Measurements from ENCODE around the gene KYNU. TPM values are rescaled to one million over a fixed set of nuclear protein-coding genes. Genes with fewer than 3 reads are reported as not detected.

KYNU gene
- total and polyA plus RNA-seq, 9 of the 15 experiments (the other 6 are each of a cell fraction or from before 2014, with no cell fraction given), result 2.6 to 11.6 (median 7.2) TPM

DNA sequence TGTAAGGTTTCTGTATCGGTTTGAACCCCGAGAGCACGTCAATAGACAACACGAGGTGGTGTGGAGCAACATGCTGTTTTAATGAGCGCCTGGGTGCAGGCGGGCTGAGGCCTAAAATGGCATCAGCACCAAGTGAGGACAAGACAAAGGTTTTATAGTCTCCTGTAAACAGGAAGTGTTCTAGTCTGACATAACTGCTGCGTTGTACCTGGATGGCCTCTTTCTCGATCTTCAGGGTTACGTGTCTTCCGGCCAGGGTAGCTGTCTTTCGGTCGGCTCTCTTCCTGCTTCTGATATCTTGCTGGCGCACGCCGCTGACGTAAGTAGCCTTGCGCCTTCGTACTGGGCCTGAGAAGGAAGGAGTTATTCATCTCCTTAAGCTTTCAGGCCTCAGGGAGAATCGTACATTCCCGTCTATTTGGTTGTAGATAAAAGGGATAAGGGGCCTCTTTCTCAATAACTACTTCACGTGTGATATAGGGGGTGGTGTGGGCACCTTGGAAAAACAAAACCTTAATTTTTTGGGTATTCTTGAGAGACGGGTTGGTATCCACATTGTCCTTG, 53.5 kb downstream of the KYNU start (continued):
- TF ChIP-seq RBM14 (IDR thresholded peaks at IDR 0.05; ENCODE audit: borderline replicate concordance, insufficient read depth, low read depth, low read length) (no peak), PCBP1 (IDR thresholded peaks at IDR 0.05; ENCODE audit: low read depth, low read length, poor library complexity, severe bottlenecking) (no peak), SAFB2 (IDR thresholded peaks at IDR 0.05; ENCODE audit: borderline replicate concordance, low read depth, low read length, severe bottlenecking) (no peak), FIP1L1 (IDR thresholded peaks at IDR 0.05; ENCODE audit: low read depth, low read length, poor library complexity, severe bottlenecking) (no peak), TCF7L2 (IDR thresholded peaks at IDR 0.05; ENCODE audit: low read depth, low read length) (no peak), CEBPB (tag; IDR thresholded peaks at IDR 0.05) (peak; percentile 21; the same call in 1 of the 2 replicates), RHOXF2B (CRISPR knock-in tag; conservative IDR thresholded peaks at IDR 0.05) (no peak), SMAD1 (IDR thresholded peaks at IDR 0.05; ENCODE audit: low read depth, low read length, partially characterized antibody) (no peak), TBL1XR1 (IDR thresholded peaks at IDR 0.05; ENCODE audit: low read length in 2 of 2) (0 out of 4 replicates have a peak, but pooled peaks of 1 of the 2 experiments have one; percentile 44), ZNF644 (tag; IDR thresholded peaks at IDR 0.05; ENCODE audit: low read depth) (peak; percentile 55), ELF1 (tag; IDR thresholded peaks at IDR 0.05) (peak; percentile 92), NFRKB (IDR thresholded peaks at IDR 0.05; ENCODE audit: low read depth) (0 out of 2 replicates have a peak, but pooled peaks have one; percentile 45), MTA3 (IDR thresholded peaks at IDR 0.05; ENCODE audit: borderline replicate concordance) (peak; percentile 29; the same call in 1 of the 2 replicates), CBX3 (IDR thresholded peaks at IDR 0.05; ENCODE audit: borderline replicate concordance in 1 of 2, low read length in 2 of 2) (0 out of 3 replicates have a peak, but pooled peaks of 1 of the 2 experiments have one; percentile 21), PHF20 (IDR thresholded peaks at IDR 0.05; ENCODE audit: partially characterized antibody) (peak; percentile 94)
- TF ChIP-seq, protein P1, sequence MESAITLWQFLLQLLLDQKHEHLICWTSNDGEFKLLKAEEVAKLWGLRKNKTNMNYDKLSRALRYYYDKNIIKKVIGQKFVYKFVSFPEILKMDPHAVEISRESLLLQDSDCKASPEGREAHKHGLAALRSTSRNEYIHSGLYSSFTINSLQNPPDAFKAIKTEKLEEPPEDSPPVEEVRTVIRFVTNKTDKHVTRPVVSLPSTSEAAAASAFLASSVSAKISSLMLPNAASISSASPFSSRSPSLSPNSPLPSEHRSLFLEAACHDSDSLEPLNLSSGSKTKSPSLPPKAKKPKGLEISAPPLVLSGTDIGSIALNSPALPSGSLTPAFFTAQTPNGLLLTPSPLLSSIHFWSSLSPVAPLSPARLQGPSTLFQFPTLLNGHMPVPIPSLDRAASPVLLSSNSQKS (CRISPR knock-in tag; IDR thresholded peaks at IDR 0.05), result no peak
- TF ChIP-seq, protein P2, sequence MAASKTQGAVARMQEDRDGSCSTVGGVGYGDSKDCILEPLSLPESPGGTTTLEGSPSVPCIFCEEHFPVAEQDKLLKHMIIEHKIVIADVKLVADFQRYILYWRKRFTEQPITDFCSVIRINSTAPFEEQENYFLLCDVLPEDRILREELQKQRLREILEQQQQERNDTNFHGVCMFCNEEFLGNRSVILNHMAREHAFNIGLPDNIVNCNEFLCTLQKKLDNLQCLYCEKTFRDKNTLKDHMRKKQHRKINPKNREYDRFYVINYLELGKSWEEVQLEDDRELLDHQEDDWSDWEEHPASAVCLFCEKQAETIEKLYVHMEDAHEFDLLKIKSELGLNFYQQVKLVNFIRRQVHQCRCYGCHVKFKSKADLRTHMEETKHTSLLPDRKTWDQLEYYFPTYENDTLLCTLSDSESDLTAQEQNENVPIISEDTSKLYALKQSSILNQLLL (CRISPR knock-in tag; IDR thresholded peaks at IDR 0.05; ENCODE audit: borderline replicate concordance), result no peak
- TF ChIP-seq, protein P3, sequence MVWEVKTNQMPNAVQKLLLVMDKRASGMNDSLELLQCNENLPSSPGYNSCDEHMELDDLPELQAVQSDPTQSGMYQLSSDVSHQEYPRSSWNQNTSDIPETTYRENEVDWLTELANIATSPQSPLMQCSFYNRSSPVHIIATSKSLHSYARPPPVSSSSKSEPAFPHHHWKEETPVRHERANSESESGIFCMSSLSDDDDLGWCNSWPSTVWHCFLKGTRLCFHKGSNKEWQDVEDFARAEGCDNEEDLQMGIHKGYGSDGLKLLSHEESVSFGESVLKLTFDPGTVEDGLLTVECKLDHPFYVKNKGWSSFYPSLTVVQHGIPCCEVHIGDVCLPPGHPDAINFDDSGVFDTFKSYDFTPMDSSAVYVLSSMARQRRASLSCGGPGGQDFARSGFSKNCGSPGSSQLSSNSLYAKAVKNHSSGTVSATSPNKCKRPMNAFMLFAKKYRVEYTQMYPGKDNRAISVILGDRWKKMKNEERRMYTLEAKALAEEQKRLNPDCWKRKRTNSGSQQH (CRISPR knock-in tag; IDR thresholded peaks at IDR 0.05), result no peak
- TF ChIP-seq, protein P4, sequence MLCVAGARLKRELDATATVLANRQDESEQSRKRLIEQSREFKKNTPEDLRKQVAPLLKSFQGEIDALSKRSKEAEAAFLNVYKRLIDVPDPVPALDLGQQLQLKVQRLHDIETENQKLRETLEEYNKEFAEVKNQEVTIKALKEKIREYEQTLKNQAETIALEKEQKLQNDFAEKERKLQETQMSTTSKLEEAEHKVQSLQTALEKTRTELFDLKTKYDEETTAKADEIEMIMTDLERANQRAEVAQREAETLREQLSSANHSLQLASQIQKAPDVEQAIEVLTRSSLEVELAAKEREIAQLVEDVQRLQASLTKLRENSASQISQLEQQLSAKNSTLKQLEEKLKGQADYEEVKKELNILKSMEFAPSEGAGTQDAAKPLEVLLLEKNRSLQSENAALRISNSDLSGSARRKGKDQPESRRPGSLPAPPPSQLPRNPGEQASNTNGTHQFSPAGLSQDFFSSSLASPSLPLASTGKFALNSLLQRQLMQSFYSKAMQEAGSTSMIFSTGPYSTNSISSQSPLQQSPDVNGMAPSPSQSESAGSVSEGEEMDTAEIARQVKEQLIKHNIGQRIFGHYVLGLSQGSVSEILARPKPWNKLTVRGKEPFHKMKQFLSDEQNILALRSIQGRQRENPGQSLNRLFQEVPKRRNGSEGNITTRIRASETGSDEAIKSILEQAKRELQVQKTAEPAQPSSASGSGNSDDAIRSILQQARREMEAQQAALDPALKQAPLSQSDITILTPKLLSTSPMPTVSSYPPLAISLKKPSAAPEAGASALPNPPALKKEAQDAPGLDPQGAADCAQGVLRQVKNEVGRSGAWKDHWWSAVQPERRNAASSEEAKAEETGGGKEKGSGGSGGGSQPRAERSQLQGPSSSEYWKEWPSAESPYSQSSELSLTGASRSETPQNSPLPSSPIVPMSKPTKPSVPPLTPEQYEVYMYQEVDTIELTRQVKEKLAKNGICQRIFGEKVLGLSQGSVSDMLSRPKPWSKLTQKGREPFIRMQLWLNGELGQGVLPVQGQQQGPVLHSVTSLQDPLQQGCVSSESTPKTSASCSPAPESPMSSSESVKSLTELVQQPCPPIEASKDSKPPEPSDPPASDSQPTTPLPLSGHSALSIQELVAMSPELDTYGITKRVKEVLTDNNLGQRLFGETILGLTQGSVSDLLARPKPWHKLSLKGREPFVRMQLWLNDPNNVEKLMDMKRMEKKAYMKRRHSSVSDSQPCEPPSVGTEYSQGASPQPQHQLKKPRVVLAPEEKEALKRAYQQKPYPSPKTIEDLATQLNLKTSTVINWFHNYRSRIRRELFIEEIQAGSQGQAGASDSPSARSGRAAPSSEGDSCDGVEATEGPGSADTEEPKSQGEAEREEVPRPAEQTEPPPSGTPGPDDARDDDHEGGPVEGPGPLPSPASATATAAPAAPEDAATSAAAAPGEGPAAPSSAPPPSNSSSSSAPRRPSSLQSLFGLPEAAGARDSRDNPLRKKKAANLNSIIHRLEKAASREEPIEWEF (CRISPR knock-in tag; IDR thresholded peaks at IDR 0.05), result no peak; the same call in 1 of the 2 replicates

All from K562 (cell line).